ENCODE results near the gene IL33.

- TF ChIP-seq EZH2 (IDR thresholded peaks at IDR 0.05; ENCODE audit: low read depth) = no peak
- TF ChIP-seq, protein P1, sequence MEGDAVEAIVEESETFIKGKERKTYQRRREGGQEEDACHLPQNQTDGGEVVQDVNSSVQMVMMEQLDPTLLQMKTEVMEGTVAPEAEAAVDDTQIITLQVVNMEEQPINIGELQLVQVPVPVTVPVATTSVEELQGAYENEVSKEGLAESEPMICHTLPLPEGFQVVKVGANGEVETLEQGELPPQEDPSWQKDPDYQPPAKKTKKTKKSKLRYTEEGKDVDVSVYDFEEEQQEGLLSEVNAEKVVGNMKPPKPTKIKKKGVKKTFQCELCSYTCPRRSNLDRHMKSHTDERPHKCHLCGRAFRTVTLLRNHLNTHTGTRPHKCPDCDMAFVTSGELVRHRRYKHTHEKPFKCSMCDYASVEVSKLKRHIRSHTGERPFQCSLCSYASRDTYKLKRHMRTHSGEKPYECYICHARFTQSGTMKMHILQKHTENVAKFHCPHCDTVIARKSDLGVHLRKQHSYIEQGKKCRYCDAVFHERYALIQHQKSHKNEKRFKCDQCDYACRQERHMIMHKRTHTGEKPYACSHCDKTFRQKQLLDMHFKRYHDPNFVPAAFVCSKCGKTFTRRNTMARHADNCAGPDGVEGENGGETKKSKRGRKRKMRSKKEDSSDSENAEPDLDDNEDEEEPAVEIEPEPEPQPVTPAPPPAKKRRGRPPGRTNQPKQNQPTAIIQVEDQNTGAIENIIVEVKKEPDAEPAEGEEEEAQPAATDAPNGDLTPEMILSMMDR (conservative IDR thresholded peaks at IDR 0.05) = no peak
Observed at GRCh38 chr9:6229186-6229585, 13.6 kb downstream of the IL33 start.

All from PC-9 (cell line).